NCI-H345 treated with DMSO at 0.1 percent for 48 hours (cell line): ENCODE measurements around the gene POU3F2.

ENCODE experiments used
- DNase-seq: peaks from one replicate; lab custom pipeline; 2025; ENCODE audit not compliant: unreplicated experiment; lab: John Stamatoyannopoulos, UW

Gene POU3F2

GRCh38 chr6:98834060-98835031 lies at the start of gene POU3F2:
TSS of gene POU3F2 (plus strand) at chr6:98834574. CDS start at chr6:98834874, 300 bp downstream.
- DNase-seq = peak; percentile 97

GRCh38 chr6:98787435-98787834 lies 46.9 kb upstream of the POU3F2 start:
- peak; percentile 41 for DNase-seq

- no peak for DNase-seq
Observed at GRCh38 chr6:98787961-98788360, 46.4 kb upstream of the POU3F2 start.

- no peak for DNase-seq
Observed at GRCh38 chr6:98794307-98794842, 40.0 kb upstream of the POU3F2 start.

GRCh38 chr6:98797217-98797994 lies 37.0 kb upstream of the POU3F2 start:
- DNase-seq = no peak

- no peak for DNase-seq
Observed at GRCh38 chr6:98800866-98801265, 33.5 kb upstream of the POU3F2 start.

GRCh38 chr6:98808541-98809210 lies 25.7 kb upstream of the POU3F2 start:
- DNase-seq = no peak

GRCh38 chr6:98812220-98812619 lies 22.2 kb upstream of the POU3F2 start:
- DNase-seq = no peak

GRCh38 chr6:98816799-98817198 lies 17.6 kb upstream of the POU3F2 start:
- DNase-seq = no peak

- DNase-seq = no peak
Observed at GRCh38 chr6:98821756-98822405, 12.5 kb upstream of the POU3F2 start.

GRCh38 chr6:98823428-98824161 lies 10.8 kb upstream of the POU3F2 start:
- DNase-seq = no peak

GRCh38 chr6:98824162-98824901 lies 10.0 kb upstream of the POU3F2 start:
- no peak for DNase-seq

- DNase-seq = no peak
Observed at GRCh38 chr6:98824902-98825599, 9.3 kb upstream of the POU3F2 start.

GRCh38 chr6:98825600-98826230 lies 8.7 kb upstream of the POU3F2 start:
- no peak for DNase-seq

- DNase-seq = no peak
Observed at GRCh38 chr6:98827295-98828159, 6.8 kb upstream of the POU3F2 start.

- DNase-seq = no peak
Observed at GRCh38 chr6:98828211-98828788, 6.1 kb upstream of the POU3F2 start.

- DNase-seq = peak; percentile 84
Observed at GRCh38 chr6:98828941-98829411, 5.4 kb upstream of the POU3F2 start.
